GM10248 (cell line): ENCODE data around the gene APH1B.
"Not testable (repeated sequence)": the region's sequence is repeated elsewhere in the genome, so short reads cannot be mapped to it uniquely, and the experiment has no call there.

ENCODE experiments used
- CTCF ChIA-PET: fragments of 300-600 bp; sonication (Branson Sonifier 250); formaldehyde crosslinking; extraction: SDS; loops from one replicate; lab custom pipeline; 2021; ENCODE audit warnings: antibody characterized with exemption; lab: Yijun Ruan, JAX
- POLR2A ChIA-PET: fragments of 350-650 bp; sonication (Branson Sonifier 250); formaldehyde crosslinking; extraction: SDS; loops from one replicate; lab custom pipeline; 2020; ENCODE audit warnings: antibody characterized with exemption; lab: Yijun Ruan, JAX
- DNase-seq: peaks from one replicate; pipeline ENCODE4 v3.0.0; 2012; ENCODE audit errors: extremely low spot score
- CTCF ChIP-seq: IDR thresholded peaks from 2 replicates; pipeline ENCODE4 v1.5.1; 2012; ENCODE audit warnings: mild to moderate bottlenecking, low read depth; ENCODE audit errors: extremely low read depth, missing control alignments, control extremely low read depth

Gene APH1B

GRCh38 chr15:63233667-63234423, 43.6 kb upstream of the APH1B start:
- CTCF ChIA-PET: interaction anchor here (1.0 to 2.8 kb wide), 5 partner anchors 10 to 42 kb away, joined by 3 to 20 read pairs (median 4); no protein-coding TSS in a partner anchor
- POLR2A ChIA-PET: no interaction called here
- no peak for TF ChIP-seq CTCF
- no peak for DNase-seq

- DNase-seq: no peak
- POLR2A ChIA-PET: no interaction called here
- TF ChIP-seq CTCF: no peak
- CTCF ChIA-PET: interaction anchor here (1.4 to 2.8 kb wide), 4 partner anchors 9 to 42 kb away, joined by 4 to 20 read pairs (median 6); no protein-coding TSS in a partner anchor
These were observed 42.9 kb upstream of the APH1B start for GRCh38 chr15:63234451-63234870.

GRCh38 chr15:63236272-63236671, 41.1 kb upstream of the APH1B start:
- ChIA-PET CTCF (no interaction called here), POLR2A (no interaction called here)
- DNase-seq: no peak
- no peak for TF ChIP-seq CTCF

GRCh38 chr15:63237086-63237485, 40.3 kb upstream of the APH1B start:
- CTCF ChIA-PET: interaction anchor here (1.2 to 1.4 kb wide), 3 partner anchors 12 to 28 kb away, joined by 3 to 6 read pairs (median 4); no protein-coding TSS in a partner anchor
- POLR2A ChIA-PET, DNase-seq: not testable (repeated sequence)

- ChIA-PET POLR2A (no interaction called here), CTCF (interaction anchor here (1.3 to 1.7 kb wide), 4 partner anchors 8 to 27 kb away, joined by 4 to 6 read pairs (median 5); no protein-coding TSS in a partner anchor)
- no peak for TF ChIP-seq CTCF
- DNase-seq: no peak
These were observed 39.2 kb upstream of the APH1B start for GRCh38 chr15:63238171-63238570.

GRCh38 chr15:63238796-63239195, 38.6 kb upstream of the APH1B start:
- POLR2A ChIA-PET: no interaction called here
- peak; percentile 28 for DNase-seq
- TF ChIP-seq CTCF: no peak
- CTCF ChIA-PET: interaction anchor here (0.8 to 1.7 kb wide), 5 partner anchors 9 to 17 kb away, joined by 3 to 6 read pairs (median 3); no protein-coding TSS in a partner anchor

GRCh38 chr15:63240109-63240508, 37.3 kb upstream of the APH1B start:
- CTCF ChIA-PET: interaction anchor here (1.3 kb wide), 1 partner anchor 22 kb away, joined by 5 read pairs; no protein-coding TSS in a partner anchor
- DNase-seq: no peak
- POLR2A ChIA-PET: no interaction called here
- no peak for TF ChIP-seq CTCF
